ENCODE results near the gene GRIP2.

Gene GRIP2

DNA sequence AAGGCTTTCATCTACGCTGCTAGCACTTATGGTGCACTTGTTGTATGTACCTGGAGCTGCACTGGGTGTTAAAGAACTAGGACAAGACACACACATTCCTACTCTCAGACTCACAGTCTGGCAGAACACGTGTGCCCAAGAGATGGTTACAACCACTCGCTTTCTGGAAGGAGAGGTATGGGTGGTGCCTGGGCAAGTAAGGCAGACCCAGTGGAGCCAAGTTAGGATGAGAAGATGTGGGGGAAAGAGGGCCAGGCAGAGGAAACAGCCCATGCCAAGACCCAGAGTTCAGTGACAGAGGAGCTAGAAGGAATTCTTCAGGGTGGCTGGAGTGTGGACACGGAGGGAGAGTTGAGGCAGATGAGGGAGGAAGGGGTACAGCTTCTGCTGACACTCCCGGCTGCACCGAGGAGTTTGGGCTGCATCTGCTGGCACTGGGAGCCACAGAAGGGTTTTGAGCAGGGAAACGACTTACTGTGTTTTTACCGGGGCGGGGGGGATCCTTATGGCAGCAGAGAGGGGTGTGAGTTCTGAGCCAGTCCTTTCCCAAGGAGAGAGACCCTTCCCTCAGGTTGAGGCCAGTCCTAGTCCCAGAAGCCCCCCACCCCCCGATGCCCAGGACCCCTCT, 59.0 kb downstream of the GRIP2 start:
- no peak for DNase-seq

DNA sequence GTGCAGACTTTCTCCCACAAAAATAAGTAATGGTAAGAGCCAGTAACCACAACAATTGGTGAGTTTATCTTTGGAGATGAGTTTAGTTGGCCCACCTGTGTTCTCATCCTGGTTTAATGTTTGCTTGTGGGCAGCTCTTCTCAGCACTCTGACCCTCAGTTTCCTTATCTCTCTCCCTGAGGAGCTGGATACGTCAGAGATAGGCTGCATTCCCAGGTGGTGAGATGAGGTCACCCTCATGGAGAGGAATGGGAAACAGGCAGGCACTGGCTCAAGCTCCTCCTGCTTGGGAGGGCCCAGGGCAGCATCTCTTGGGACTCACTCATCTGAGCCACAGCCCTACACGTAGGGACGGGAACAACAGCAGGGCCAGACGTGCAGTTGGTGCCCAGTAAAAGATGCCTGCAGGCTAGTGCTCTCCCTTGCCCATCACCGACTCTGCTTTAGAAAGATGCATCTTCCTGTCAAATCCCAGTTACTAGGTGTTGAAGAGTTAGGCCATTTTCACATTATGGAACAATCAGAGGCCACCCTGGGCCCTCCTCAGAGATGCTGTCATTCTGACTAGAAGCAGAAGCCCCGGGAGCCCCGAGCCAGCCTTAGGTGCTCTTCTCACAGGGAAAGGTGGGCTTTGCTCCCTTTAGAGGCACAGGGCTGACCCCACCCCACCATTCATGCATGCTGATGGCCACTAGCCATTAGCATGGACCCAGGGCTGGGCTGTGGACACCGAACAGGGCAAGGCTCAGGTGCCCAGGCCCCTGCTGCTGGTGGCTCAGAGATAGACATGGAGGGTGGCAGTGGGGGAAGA, 59.7 kb downstream of the GRIP2 start:
- DNase-seq, result no peak

DNA sequence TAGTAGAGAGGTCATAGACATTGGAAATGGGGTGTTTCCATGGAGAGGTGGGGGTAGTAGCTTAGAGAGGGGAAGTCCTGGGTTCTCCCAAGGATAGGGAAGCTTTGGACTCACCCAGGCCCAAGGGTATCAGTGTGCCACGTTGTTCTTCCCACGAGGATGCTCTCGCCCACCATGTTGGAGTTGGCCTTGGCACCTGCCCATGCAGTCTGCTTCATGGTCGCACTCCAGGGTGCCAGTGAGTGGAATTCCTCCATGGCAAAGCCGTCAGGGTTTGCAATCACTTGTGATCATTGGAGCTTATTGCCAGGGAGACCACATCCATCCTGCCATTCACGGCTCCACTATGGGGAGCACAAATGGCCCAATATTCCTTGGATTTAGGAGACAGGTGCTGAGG, 60.6 kb downstream of the GRIP2 start:
- DNase-seq, result no peak

DNA sequence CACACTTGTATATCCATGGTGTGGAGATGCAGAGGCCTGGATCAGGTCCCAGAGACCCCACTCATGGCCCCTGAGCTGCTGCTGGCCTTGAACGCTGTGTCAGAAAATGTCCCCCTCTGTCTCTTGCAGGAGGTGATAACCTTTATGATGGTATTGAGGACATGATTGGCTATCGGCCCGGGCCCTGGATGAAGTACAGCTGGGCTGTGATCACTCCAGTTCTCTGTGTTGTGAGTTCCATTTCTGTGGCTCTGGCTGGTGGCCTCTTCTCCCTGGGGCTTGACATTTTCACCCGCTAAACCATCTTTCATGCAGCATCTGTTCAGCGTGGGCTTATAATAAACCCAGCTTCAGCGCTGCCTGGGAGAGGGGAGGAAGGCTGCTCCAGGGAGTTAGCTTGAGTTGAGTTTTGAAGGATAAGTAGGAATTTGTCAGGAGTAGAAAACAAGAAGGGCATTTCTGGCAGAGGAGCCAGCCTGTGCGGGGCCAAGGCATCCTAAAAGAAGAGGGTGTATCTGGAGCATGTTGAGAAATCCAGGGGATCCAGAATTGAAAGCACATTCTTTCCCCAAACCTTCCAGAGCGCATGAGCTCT, 61.1 kb downstream of the GRIP2 start:
- no peak for DNase-seq

DNA sequence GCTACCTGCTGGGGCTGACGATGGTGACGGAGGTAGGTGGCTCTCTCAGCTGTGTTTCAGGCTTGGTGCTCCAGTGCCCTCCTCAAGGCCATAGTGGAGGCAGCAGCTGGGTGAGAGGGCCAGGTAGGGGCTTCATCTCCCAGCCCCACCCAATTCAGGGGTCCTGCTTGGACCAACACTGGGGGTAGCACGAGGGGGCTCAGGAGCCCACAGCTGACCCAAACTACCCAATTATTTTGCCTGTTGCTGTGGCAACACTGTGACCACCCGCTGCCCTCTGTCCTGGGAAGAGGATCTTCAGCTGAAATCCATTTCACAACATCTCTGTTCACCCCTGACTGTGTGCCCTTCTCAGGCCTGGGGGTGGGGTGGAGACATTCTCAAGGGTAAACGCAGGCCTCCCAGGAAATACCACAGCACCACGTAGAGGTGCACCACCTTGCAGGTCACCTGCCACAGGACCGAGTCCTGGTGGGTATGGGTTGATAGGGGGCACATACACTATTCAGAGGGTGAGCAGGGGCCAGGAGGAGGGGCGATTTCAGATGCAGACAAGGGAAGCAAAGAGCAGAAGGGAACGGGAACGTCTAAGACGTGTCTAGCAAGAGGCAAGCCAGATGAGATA, 62.7 kb downstream of the GRIP2 start:
- DNase-seq, result no peak

DNA sequence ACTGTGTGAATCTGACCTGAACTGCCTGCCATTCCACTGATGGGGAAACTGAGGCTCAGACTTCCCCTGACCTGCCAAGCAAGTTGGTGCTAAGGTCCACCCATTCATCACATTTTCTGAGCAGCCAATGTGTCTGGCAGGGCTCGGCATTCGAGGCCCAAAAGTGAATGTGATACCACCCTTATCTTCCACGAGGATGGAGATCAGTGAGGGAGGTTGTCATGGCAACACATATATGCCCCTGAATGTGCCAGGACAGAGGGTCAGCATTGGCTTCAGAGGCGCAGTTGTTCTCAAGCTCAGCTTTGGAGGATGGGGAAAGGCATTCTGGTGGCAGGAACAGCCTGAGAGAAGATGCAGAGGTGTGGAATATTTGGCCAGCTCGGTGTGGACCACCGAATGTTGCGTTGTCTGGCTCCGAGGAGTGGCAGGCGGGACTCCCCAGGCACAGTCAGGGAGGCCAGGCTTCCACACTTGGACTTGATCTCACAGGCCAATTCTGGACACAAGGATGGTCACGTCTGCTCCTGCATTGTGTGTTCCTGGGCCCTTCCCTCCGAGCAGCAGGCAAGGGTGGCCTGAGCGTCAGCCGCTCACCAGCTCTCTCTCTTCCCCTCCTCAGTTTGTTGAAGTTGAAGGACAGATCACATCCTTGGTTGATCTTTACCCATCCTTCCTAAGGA, 63.4 kb downstream of the GRIP2 start:
- no peak for DNase-seq

DNA sequence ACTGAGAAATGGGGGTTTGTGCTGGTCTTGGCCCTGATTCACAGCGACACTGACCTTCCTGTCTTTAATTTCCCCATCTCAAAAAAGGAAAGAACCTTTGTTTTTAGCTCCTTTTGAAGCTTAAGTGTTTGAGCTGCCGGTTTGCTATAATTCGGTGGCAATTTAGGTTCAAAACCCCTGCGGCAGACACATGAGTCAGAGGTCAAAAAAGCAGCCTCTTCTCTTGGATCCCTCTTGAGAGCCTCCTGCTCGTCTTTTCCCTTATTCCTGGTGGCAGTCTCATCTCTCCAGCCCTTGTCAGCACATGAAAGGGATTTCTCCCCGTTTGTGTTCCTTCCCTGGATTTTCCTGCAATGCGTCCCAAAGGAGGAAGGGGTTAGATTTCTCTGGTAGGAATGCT, 64.5 kb downstream of the GRIP2 start:
- DNase-seq, result no peak

DNA sequence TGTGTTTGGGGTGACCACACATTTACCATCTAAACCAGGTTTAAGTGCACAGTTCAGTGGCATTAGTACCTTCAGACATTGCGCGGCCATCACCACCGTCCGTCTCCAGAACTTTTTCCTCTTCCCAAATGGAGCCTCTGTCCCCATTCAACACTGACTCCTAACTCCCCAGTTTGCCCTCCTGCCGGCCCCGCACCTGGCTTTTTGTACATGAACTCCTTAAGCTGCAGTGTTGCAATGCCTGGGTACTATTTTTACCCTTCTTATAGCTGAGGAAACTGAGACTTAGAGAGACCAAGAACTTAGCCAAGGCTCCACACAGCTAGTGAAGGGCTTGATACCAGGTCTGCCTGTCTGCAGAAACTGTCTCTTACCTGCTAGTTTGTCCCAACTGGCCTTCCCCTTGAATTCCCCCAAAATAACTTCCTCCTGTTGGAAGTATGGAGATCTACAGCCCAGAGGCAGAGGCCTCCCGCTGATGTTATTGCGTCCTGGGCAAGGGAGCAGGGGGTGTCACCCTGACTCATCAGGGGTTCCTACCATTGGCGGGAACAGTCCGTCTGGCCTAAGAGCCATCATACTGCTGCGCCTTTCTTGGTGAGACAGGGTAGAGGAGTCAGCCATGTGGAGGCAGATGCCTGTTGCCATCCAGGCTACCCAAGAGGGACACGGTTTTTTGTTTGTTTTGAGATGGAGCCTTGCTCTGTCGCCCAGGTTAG, 65.6 kb downstream of the GRIP2 start:
- DNase-seq, result no peak

DNA sequence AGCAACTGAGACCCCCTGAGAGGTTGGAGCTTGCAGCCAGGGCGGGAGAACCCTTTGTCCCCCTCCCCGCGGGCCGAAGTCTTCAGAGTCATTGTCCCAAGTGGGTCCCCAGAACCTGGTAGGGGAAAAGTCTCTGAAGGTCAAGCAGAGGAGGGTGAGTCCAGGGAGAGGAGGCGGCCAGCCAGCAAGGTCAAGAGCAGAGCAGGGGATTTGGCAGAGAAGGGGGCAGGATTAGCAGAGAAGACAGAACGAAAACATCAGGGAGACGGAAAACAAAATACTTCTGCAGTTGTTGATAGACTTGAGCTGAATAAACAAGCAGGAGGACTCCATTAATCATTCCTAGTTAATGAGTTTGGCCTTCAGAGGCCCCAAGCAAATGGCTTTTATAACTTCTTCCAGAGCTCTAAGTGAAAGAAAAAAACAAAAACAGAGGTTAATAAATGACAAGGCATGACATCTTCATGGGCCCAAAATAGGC, 66.7 kb downstream of the GRIP2 start:
- no peak for DNase-seq

DNA sequence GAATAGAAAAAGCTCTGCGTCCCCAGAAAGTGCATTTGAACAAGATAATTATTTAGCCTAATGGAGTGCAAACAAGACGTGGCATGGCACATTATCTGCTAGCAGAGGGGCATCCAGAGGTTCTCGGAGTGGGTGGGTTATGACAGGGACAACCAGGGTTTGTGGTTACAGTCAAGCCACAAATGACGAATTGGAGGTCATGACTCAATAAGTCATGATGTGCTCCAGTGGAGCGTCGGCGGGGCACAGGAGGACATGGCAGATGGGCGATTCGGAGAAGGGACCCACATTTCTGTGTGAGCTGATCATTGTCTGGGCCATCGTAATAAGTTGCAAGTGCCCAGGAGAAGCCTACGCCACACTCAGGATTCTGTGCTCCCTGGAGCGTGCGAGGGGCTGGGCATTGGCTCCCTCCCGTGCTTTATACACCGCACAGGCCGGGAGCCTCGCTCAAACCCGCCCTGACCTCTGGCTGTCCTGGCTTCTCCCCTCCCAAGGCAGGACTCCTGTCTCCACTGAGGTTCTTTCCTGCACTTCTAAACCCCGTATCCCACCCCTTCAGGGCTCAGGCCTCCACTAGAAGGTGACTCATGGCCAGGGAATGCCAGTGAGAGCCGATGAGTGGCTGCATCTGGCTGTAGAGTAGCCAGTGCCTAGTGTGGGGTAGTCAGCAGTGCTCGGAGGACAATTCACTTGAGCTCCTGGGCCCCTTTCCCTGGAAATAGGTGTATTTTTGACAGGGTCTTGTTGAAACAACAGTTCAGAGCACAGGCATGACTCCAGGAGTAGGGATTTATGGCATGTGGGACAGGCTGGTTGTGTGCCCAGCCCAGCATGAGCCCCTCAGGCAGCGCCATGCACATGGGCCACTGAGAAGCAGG, 67.4 kb downstream of the GRIP2 start:
- no peak for DNase-seq

DNA sequence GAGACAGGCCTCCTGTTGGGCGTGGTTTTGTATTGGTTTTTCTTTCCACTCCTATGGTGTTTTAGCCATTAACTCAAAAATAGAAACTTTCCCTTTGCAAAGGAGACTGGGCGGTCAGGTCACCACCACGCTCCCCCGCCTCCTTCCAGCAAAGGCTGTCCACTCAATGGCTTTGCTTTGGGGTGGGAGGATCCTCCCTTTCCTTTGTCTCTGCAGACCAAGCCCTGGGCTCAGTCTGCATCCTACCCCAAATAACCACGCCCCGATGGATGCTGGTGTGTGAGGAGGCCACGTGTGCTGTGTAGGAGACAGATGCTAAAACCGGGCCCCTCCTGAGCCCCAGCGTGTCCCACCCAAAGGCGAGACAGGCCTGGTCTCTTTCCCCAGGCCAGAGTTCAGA, 68.5 kb downstream of the GRIP2 start:
- no peak for DNase-seq

DNA sequence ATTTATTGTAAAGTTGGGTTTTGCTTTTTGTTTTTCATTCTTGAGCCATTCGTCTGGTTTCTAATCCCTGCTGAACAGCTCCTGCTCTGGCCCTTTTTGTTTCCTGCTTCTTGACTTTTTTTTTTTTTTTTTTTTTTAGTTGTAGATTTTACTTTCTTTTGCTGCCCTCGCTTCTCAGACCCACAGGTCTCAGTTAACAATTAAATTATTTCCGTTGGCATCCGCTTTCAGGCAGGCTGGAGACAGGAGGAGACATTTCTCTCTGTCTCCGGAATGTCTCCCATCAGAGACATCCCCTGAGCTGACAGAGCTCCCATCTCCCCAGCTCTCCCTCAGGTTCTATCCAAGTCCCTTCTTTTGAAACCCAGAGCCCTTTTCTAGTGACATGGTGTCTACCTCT, 69.1 kb downstream of the GRIP2 start:
- DNase-seq, result no peak

DNA sequence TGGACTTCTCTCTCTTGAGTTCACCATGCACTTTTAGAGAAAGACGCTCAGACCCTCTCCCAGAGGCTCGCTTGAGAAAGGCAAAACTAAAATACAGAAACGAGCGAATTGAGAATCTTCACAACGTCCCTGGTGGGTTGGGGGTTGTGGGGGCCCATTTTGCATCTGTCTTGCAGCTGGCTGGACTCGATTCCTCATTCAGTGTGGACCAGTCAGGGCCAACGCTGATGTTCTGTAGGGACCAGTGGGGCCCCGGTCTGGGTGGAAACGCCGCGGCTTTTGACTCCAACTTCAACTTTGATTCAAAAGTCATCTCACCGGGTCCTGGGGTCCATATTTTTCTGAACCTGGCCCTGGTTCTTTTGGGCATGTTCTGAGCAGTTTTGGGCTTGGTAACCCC, 69.7 kb downstream of the GRIP2 start:
- DNase-seq, result no peak

DNA sequence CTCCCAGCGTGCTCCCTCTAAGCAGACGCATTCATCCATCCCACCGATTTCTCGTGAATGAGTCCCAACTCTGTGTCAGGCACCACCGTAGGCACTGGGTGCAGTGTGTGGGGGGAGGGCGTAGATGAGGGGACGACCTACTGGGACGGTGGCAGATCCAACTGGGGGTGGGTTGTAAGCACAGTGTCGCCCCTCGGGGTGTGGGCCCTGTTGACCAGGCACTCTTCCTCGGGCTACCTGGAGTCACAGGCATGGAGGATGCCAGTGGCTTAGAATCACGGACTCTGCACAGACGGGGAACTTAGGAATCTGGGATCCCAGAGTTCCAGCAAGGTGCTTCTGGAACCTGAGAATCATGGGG, 71.5 kb downstream of the GRIP2 start:
- no peak for DNase-seq

DNA sequence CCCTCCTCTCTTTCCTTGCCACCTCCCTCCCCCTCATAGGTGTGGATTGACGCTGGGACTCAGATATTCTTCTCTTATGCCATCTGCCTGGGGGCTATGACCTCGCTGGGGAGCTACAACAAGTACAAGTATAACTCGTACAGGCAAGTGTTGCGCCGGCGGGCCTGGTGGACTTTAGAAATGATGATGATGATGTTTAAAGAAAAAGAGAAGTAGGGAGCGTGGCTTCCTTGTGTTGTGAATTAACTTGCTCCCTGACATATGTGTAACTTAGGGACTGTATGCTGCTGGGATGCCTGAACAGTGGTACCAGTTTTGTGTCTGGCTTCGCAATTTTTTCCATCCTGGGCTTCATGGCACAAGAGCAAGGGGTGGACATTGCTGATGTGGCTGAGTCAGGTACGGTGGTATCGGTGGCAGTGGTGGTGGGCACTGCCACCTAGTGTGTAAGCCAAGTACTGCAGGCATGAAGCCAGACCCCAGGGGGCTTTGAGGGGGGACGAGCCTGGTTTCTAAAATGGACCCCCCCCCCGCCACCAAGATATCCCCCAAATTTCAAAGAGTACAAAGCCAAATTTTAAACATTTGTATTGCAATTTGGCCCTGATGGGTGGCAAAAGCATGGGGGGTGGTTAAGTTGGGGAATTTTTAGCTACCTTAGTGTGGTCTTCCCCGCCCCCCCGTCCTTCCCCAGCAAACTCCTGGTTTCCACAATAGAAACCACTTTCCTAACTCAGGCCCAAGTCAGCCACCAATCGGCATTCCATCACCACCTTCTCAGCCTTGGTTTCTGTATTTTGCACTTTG, 72.1 kb downstream of the GRIP2 start:
- DNase-seq, result peak; percentile 51

DNA sequence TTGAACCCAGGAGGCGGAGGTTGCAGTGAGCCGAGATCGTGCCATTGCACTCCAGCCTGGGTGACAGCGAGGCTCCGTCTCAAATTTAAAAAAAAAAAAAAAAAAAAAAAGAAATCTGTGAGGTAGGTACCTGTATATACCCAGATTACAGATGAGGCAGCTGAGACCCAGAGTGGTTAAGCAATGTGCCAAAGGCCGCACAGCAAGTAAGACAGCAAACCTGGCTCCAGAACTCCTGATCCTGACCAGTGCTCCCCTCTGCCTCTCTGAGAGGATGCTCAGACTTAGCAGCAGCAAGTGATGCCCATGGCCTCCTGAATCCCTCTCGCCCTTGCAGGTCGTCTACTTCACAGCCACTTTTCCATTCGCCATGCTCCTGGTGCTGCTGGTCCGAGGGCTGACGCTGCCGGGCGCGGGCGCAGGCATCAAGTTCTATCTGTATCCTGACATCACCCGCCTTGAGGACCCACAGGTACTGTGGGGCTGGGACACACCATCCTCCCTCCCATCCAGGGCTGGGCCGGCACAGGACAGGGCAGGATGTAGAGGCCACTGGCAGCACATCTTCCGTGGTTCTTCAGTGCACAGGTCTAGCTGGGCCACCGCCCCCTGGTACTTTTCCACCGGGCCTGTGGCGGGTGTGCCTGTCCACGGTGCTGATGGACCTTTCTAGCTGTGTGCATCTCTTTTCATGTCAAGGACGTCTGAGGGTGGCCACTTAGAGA, 73.8 kb downstream of the GRIP2 start:
- DNase-seq, result no peak

DNA sequence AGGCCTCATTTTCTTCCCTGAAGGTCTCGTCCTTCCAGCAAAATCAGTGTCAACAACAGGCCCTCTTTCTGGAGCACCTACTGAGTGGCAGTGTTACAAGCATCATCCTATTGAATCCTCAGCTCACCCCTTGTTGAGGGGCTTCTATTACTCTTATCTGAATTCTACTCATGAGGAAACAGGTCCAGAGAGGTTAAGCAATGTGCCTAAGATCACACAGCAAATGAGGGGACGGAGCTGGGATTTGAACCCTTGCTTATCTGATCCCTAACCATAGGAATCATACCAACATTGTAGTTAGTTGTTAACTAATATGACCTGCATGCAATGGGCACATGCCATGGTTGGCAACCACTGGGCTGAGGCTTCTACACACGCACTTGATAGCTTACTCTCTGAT, 74.7 kb downstream of the GRIP2 start:
- DNase-seq, result no peak

DNA sequence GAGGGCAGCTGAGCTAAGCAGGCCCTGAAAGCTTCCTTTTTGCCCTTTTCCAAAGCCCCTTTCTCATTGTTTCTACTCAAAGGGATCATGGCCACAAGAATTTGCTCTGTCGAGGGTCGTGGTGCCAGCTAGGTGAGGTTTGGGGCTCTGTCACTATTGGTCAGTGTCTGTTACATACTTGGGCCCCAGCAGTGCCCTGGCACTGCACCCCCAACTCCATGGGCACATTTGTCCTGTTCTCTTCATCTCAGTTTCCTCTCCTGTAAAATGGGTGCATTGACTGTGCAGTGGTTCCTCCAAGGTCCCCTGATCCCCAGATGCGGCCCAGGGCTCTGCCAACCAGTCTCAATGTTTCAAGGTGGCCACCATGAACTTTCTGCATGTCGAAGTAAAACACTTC, 75.6 kb downstream of the GRIP2 start:
- DNase-seq, result no peak

DNA sequence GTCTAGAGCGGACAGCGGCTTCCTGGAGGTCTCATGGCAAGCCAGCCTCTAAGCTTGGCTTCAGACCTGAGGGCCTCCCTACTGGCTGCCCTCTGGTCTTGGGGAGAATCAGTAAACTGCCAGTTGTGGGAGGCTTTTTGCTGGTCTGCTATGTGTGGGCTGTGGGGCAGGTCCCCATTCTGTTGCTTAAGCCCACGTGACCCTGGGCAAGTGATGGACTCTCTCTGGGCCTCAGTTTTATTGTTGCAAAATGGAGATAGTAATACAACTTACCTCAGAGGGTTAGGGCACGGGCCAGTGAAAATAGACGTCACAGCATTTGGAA, 76.0 kb downstream of the GRIP2 start:
- DNase-seq, result no peak
